Sigmoid colon (tissue), 7 donors: ENCODE data around the gene LSR. TPM values are rescaled to one million over a fixed set of nuclear protein-coding genes. Genes with fewer than 3 reads are reported as not detected.

Experiments
- DNase-seq: peaks from one replicate; pipeline ENCODE4 v3.0.0-alpha.2; 2019
- H3K27ac ChIP-seq, 4 donors: fragments of 200-600 bp; sonication (generic); one replicate each; pipeline ENCODE4 v1.5.1; 2016 to 2019; ENCODE audit warnings: mild to moderate bottlenecking in 1 of 4
- H3K27me3 ChIP-seq, 3 donors: fragments of 200-600 bp; sonication (generic); one replicate each; pipeline ENCODE4 v1.5.1; 2019; ENCODE audit warnings: mild to moderate bottlenecking in 1 of 3
- H3K36me3 ChIP-seq, 4 donors: fragments of 200-600 bp; sonication (generic); one replicate each; pipeline ENCODE4 v1.5.1; 2016 to 2019
- H3K4me1 ChIP-seq, 4 donors: fragments of 200-600 bp; sonication (generic); one replicate each; pipeline ENCODE4 v1.5.1; 2017 to 2019
- H3K4me3 ChIP-seq, 4 donors: fragments of 200-600 bp; sonication (generic); one replicate each; pipeline ENCODE4 v1.5.1; 2017 to 2019; ENCODE audit warnings: mild to moderate bottlenecking in 2 of 4, moderate library complexity in 1 of 4
- H3K9me3 ChIP-seq, 4 donors: fragments of 200-600 bp in 3 of 4; sonication (generic) in 3 of 4; one replicate each; pipeline versions ENCODE4 v1.5.1 to v1.6.1; 2013 to 2019
- CTCF ChIP-seq, 4 experiments: fragments of 450-650 bp in 3 of 4; fragments of 200-600 bp in 1 of 4; IDR thresholded peaks; one replicate each; pipeline ENCODE4 v1.5.1; 2016 to 2019; ENCODE audit warnings: antibody characterized with exemption in 4 of 4, mild to moderate bottlenecking in 3 of 4, moderate library complexity in 2 of 4
- EP300 ChIP-seq, 4 donors: sonication (generic); formaldehyde crosslinking; IDR thresholded peaks; one replicate each; pipeline ENCODE4 v1.6.1; 2017; ENCODE audit warnings: antibody characterized with exemption in 4 of 4
- POLR2A ChIP-seq, 2 donors: fragments of 450-650 bp; IDR thresholded peaks; one replicate each; pipeline ENCODE4 v1.6.1; 2016; ENCODE audit warnings: antibody characterized with exemption in 2 of 2, mild to moderate bottlenecking in 2 of 2, moderate library complexity in 2 of 2
- POLR2AphosphoS5 ChIP-seq, 4 donors: sonication (generic); formaldehyde crosslinking; IDR thresholded peaks; one replicate each; pipeline ENCODE4 v1.6.1; 2017; ENCODE audit warnings: antibody characterized with exemption in 4 of 4
- WGBS, 2 donors: extraction: QIAGEN DNeasy Blood & Tissue Kit; methylation state at CpG; one replicate each; pipeline ENCODE4 v1.1.7; 2013; 5-methylcytosine and 5-hydroxymethylcytosine counted together
- intact Hi-C: fragments of 100-400 bp; cut with DNase I; formaldehyde crosslinking; loops from one replicate; pipeline ENCODE4 v1.15.1; 2023
- polyA plus RNA-seq, 3 donors: library from polyadenylated mRNA; stranded (reverse); fragments of 200-250 nt; gene quantifications; one replicate each; pipeline ENCODE4 v1.2.3, GENCODE V29; 2013
- total RNA-seq, 4 donors: library from RNA; depleted of rRNA; stranded (reverse); fragments of >200 nt; gene quantifications; one replicate each; pipeline ENCODE4 v1.1.0, GENCODE V29; 2016
- donor health status: healthy with polysubstance abuse.
- donor health status: Bipolar disorder and iron deficiency.
- donor health status: healthy.

Gene LSR
- total and polyA plus RNA-seq, 7 donors, result 0.68 to 218 (median 3.6) TPM

DNA sequence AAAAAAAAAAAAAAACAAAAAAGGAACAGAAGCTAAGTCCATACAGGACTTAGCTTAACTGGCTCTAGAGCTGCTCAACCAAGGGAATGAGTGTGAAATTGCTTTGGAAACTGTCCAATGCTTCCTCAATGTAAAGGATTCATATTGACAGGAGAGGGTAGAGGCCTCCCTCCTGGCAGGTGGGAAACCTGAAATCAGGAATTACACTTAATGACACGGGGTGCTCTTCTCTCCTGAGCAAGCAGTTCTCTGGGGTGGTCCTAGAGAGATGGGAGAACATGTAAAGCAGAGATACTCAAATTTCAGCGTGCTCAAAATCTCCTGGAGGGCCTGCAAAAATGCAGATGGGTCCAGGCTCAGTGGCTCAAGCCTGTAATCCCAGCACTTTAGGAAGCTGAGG, 39.5 kb downstream of the LSR start:
- H3K27ac ChIP-seq, result no peak overlapping the region
- intact Hi-C loops, result no loop called here
- no peak overlapping the region for H3K4me3 ChIP-seq
- 41 to 73% methylated on average over 2 of the region's 2 CpGs for WGBS, 2 donors
- H3K27me3 ChIP-seq, result peaks cover 0 to 64% (median 15%) of the 10 kb centered on the region in 3 donors
- no peak for DNase-seq
- no peaks in the 10 kb centered on the region for H3K4me1 ChIP-seq
- no peak for TF ChIP-seq CTCF (IDR thresholded peaks at IDR 0.05)
- TF ChIP-seq POLR2A (IDR thresholded peaks at IDR 0.05), result no peak
- no peak for TF ChIP-seq EP300 (IDR thresholded peaks at IDR 0.05)
- no peak for TF ChIP-seq POLR2AphosphoS5 (IDR thresholded peaks at IDR 0.05)
- H3K9me3 ChIP-seq, result no peaks in the 10 kb centered on the region
- no peaks in the 10 kb centered on the region for H3K36me3 ChIP-seq

GRCh38 chr19:35288906-35289305, 40.1 kb downstream of the LSR start:
- 31 to 66% methylated on average over 5 of the region's 5 CpGs for WGBS, 2 donors
- H3K27ac ChIP-seq, result no peak overlapping the region
- H3K4me1 ChIP-seq, result no peaks in the 10 kb centered on the region
- H3K36me3 ChIP-seq, result no peaks in the 10 kb centered on the region
- H3K27me3 ChIP-seq, result peaks cover 0 to 64% (median 17%) of the 10 kb centered on the region in 3 donors
- no peaks in the 10 kb centered on the region for H3K9me3 ChIP-seq
- TF ChIP-seq POLR2A (IDR thresholded peaks at IDR 0.05) (no peak), CTCF (IDR thresholded peaks at IDR 0.05) (no peak), POLR2AphosphoS5 (IDR thresholded peaks at IDR 0.05) (no peak), EP300 (IDR thresholded peaks at IDR 0.05) (no peak)
- H3K4me3 ChIP-seq, result no peak overlapping the region
- DNase-seq, result no peak
- intact Hi-C loops, result no loop called here

DNA sequence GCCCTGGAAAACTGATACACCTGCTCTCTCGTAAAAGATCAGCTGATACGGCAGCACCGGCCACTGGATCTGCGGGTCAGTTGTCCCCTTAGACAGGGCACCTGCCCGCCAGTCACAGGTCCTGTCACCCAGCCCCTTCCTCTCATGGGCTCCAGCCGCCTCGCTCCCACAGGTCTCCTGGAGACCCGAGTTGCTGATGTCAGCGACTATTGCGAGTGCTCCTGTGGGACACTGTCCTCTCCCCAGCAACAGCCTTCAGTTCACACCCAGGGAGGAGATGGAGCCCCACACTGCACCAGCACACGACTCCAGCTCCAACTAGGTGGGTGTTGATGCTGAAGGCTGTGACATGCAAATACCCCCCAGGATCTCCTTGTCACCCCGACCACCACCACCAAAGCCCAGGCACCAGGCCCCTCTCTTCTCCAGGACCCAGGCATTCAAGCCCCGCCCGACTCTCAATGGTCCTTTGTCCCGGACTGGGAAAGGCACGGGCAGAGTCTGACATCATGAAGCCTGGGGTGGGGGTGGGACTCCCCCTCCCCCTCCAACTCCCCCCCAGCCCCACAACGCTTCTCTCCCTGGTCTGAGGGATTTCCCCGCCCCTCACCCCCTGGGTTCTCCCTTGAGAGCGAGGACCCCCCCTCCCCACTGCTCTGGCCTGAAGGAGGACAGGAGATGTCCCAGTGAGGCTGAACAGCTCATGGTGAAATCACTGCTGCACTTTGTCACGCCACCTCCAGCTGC, 41.8 kb downstream of the LSR start:
- Histone ChIP-seq H3K36me3 (no peaks in the 10 kb centered on the region), H3K9me3 (no peaks in the 10 kb centered on the region), H3K27me3 (peaks cover 0 to 59% (median 12%) of the 10 kb centered on the region in 3 donors), H3K4me3 (no peak overlapping the region), H3K4me1 (no peaks in the 10 kb centered on the region), H3K27ac (no peak overlapping the region)
- 46 to 75% methylated on average over 20 of the region's 20 CpGs for WGBS, 2 donors
- TF ChIP-seq EP300 (IDR thresholded peaks at IDR 0.05) (no peak), CTCF (IDR thresholded peaks at IDR 0.05) (no peak), POLR2AphosphoS5 (IDR thresholded peaks at IDR 0.05) (no peak), POLR2A (IDR thresholded peaks at IDR 0.05) (no peak)
- intact Hi-C loops, result no loop called here
- DNase-seq, result no peak

GRCh38 chr19:35291259-35291658, 42.5 kb downstream of the LSR start:
- no peaks in the 10 kb centered on the region for H3K4me1 ChIP-seq
- WGBS, 2 donors, result 35 to 59% methylated on average over 6 of the region's 6 CpGs
- no peaks in the 10 kb centered on the region for H3K36me3 ChIP-seq
- DNase-seq, result no peak
- intact Hi-C loops, result no loop called here
- H3K27me3 ChIP-seq, result peaks cover 0 to 52% (median 12%) of the 10 kb centered on the region in 3 donors
- TF ChIP-seq POLR2A (IDR thresholded peaks at IDR 0.05), result no peak
- no peak for TF ChIP-seq EP300 (IDR thresholded peaks at IDR 0.05)
- no peak for TF ChIP-seq POLR2AphosphoS5 (IDR thresholded peaks at IDR 0.05)
- no peak for TF ChIP-seq CTCF (IDR thresholded peaks at IDR 0.05)
- no peaks in the 10 kb centered on the region for H3K9me3 ChIP-seq
- H3K27ac ChIP-seq, result no peak overlapping the region
- H3K4me3 ChIP-seq, result no peak overlapping the region
